Measurements from ENCODE around the gene PCDHA12.

GRCh38 chr5:140875085-140876065, at the start of gene PCDHA12:
- TF ChIP-seq CTCF (IDR thresholded peaks at IDR 0.05; ENCODE audit: low read depth, low read length, missing input control): no peak
- TF ChIP-seq RAD21 (IDR thresholded peaks at IDR 0.05): no peak
- TF ChIP-seq HNF4A (conservative IDR thresholded peaks at IDR 0.05): no peak
- no peak for TF ChIP-seq FOXA1 (IDR thresholded peaks at IDR 0.05)
- no peak for TF ChIP-seq REST (IDR thresholded peaks at IDR 0.05)

Data from liver (tissue), 3 donors.